NCI-H2107 (cell line): ENCODE measurements around the gene PTH1R.

ENCODE experiments used
- DNase-seq: peaks from one replicate; lab custom pipeline; 2025; lab: John Stamatoyannopoulos, UW

Gene PTH1R

GRCh38 chr3:46877406-46878125, at the start of gene PTH1R:
Gene PTH1R (plus strand): TSS chr3:46877721. CDS start chr3:46883560, 5,839 bp downstream.
- DNase-seq = no peak

- no peak for DNase-seq
These were observed 47.8 kb upstream of the PTH1R start for GRCh38 chr3:46829699-46830208.

- DNase-seq = no peak
These were observed 46.7 kb upstream of the PTH1R start for GRCh38 chr3:46830801-46831200.

- no peak for DNase-seq
These were observed 46.2 kb upstream of the PTH1R start for GRCh38 chr3:46831316-46831715.

- no peak for DNase-seq
These were observed 45.7 kb upstream of the PTH1R start for GRCh38 chr3:46831841-46832240.

- DNase-seq = no peak
These were observed 43.9 kb upstream of the PTH1R start for GRCh38 chr3:46833346-46834300.

GRCh38 chr3:46835054-46835453, 42.5 kb upstream of the PTH1R start:
- DNase-seq = no peak

- no peak for DNase-seq
These were observed 42.0 kb upstream of the PTH1R start for GRCh38 chr3:46835491-46835890.

- no peak for DNase-seq
These were observed 39.2 kb upstream of the PTH1R start for GRCh38 chr3:46838301-46838700.

- DNase-seq = no peak
These were observed 37.0 kb upstream of the PTH1R start for GRCh38 chr3:46840491-46840890.

- DNase-seq = no peak
These were observed 34.0 kb upstream of the PTH1R start for GRCh38 chr3:46843508-46843907.

GRCh38 chr3:46844397-46844796, 33.1 kb upstream of the PTH1R start:
- no peak for DNase-seq

- no peak for DNase-seq
These were observed 32.6 kb upstream of the PTH1R start for GRCh38 chr3:46844881-46845312.

GRCh38 chr3:46845397-46845859, 32.1 kb upstream of the PTH1R start:
- DNase-seq = no peak

- DNase-seq = no peak
These were observed 31.5 kb upstream of the PTH1R start for GRCh38 chr3:46845860-46846623.

GRCh38 chr3:46846624-46847542, 30.6 kb upstream of the PTH1R start:
- no peak for DNase-seq

GRCh38 chr3:46847744-46848143, 29.8 kb upstream of the PTH1R start:
- no peak for DNase-seq

GRCh38 chr3:46848271-46849044, 29.1 kb upstream of the PTH1R start:
- no peak for DNase-seq

GRCh38 chr3:46849045-46849631, 28.4 kb upstream of the PTH1R start:
- DNase-seq = no peak
